ACC112 (cell line): ENCODE measurements around the gene SPEN.
"Not testable (repeated sequence)": the region's sequence is repeated elsewhere in the genome, so short reads cannot be mapped to it uniquely, and the experiment has no call there.

Source experiments
- H2AFZ ChIP-seq: fragments of 200-600 bp; sonication (generic); one replicate; pipeline ENCODE4 v1.6.0; 2017; ENCODE audit warnings: antibody characterized with exemption, low read length; ENCODE audit not compliant: unreplicated experiment
- H3K27ac ChIP-seq: fragments of 200-600 bp; sonication (generic); 2 replicates; pipeline ENCODE4 v1.5.1; 2014; ENCODE audit warnings: low read depth, mild to moderate bottlenecking, antibody characterized with exemption, low read length, moderate library complexity
- H3K27me3 ChIP-seq: fragments of 200-600 bp; sonication (generic); 2 replicates; pipeline ENCODE4 v1.6.1; 2014; ENCODE audit warnings: mild to moderate bottlenecking, antibody characterized with exemption, low read length, moderate library complexity, mixed read lengths; ENCODE audit not compliant: insufficient read depth
- H3K36me3 ChIP-seq: fragments of 200-600 bp; sonication (generic); 2 replicates; pipeline ENCODE4 v1.6.1; 2016; ENCODE audit warnings: mild to moderate bottlenecking, antibody characterized with exemption, low read length, moderate library complexity, mixed read lengths; ENCODE audit not compliant: insufficient read depth
- H3K4me1 ChIP-seq: fragments of 200-600 bp; sonication (generic); one replicate; pipeline ENCODE4 v1.6.1; 2016; ENCODE audit warnings: low read length, mixed read lengths; ENCODE audit not compliant: insufficient read depth, unreplicated experiment, control insufficient read depth
- H3K4me3 ChIP-seq: fragments of 200-600 bp; sonication (generic); 2 replicates; pipeline ENCODE4 v1.5.1; 2014; ENCODE audit warnings: mild to moderate bottlenecking, low read depth, low read length
- H3K79me2 ChIP-seq: fragments of 200-600 bp; sonication (generic); one replicate; pipeline ENCODE4 v1.6.0; 2016; ENCODE audit warnings: low read length; ENCODE audit not compliant: control insufficient read depth, unreplicated experiment, insufficient read depth

SPEN gene

GRCh38 chr1:15847100-15847892 is at the start of gene SPEN:
SPEN (plus strand) TSS chr1:15847707; CDS start chr1:15848068, 361 bp downstream.
- H2AFZ ChIP-seq: peak within 1 kb of the TSS; percentile 92
- H3K4me3 ChIP-seq: peak within 1 kb of the TSS; percentile 88
- peaks cover 54% of the 10 kb centered on the region for H3K79me2 ChIP-seq
- no peaks in the 10 kb centered on the region for H3K36me3 ChIP-seq
- peaks cover 19% of the 10 kb centered on the region for H3K4me1 ChIP-seq
- H3K27ac ChIP-seq: peak within 1 kb of the TSS; percentile 89
- no peaks in the 10 kb centered on the region for H3K27me3 ChIP-seq

GRCh38 chr1:15799004-15799867 is 48.3 kb upstream of the SPEN start:
- H3K4me3 ChIP-seq: peak overlapping the region; percentile 68
- H3K36me3 ChIP-seq: no peaks in the 10 kb centered on the region
- H2AFZ ChIP-seq: peak overlapping the region; percentile 61
- H3K4me1 ChIP-seq: peaks cover 73% of the 10 kb centered on the region
- peak overlapping the region; percentile 97 for H3K27ac ChIP-seq
- no peaks in the 10 kb centered on the region for H3K27me3 ChIP-seq
- H3K79me2 ChIP-seq: no peaks in the 10 kb centered on the region

GRCh38 chr1:15799928-15800835 is 47.3 kb upstream of the SPEN start:
- Histone ChIP-seq H3K36me3 (no peaks in the 10 kb centered on the region), H3K27me3 (no peaks in the 10 kb centered on the region), H3K27ac (peak overlapping the region; percentile 97), H2AFZ (no peak overlapping the region), H3K79me2 (no peaks in the 10 kb centered on the region), H3K4me1 (peaks cover 66% of the 10 kb centered on the region), H3K4me3 (peak overlapping the region; percentile 68)

GRCh38 chr1:15802234-15802965 is 45.1 kb upstream of the SPEN start:
- Histone ChIP-seq H3K27me3 (no peaks in the 10 kb centered on the region), H3K79me2 (no peaks in the 10 kb centered on the region), H2AFZ (no peak overlapping the region), H3K36me3 (no peaks in the 10 kb centered on the region), H3K4me1 (peaks cover 48% of the 10 kb centered on the region), H3K4me3 (no peak overlapping the region), H3K27ac (no peak overlapping the region)

DNA sequence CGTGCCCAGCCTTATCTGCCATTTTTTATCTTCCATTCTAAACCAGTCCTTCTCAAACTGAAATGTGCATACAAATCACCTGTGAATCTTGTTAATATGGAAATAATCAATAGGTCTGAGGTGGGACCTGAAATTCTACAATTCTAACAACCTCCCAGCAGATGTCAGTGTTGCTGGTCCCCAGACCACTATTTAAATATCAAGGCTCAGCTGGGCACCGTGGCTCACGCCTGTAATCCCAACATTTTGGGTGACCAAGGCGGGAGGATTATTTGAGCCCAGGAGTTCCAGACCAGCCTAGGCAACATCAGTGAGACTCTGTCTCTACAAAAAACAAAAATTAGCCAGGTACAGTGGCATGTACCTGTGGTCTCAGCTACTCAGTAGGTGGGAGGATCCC is 44.1 kb upstream of the SPEN start:
- no peaks in the 10 kb centered on the region for H3K27me3 ChIP-seq
- H3K36me3 ChIP-seq: no peaks in the 10 kb centered on the region
- no peaks in the 10 kb centered on the region for H3K79me2 ChIP-seq
- H3K27ac ChIP-seq: no peak overlapping the region
- no peak overlapping the region for H2AFZ ChIP-seq
- H3K4me1 ChIP-seq: peaks cover 39% of the 10 kb centered on the region
- no peak overlapping the region for H3K4me3 ChIP-seq

DNA sequence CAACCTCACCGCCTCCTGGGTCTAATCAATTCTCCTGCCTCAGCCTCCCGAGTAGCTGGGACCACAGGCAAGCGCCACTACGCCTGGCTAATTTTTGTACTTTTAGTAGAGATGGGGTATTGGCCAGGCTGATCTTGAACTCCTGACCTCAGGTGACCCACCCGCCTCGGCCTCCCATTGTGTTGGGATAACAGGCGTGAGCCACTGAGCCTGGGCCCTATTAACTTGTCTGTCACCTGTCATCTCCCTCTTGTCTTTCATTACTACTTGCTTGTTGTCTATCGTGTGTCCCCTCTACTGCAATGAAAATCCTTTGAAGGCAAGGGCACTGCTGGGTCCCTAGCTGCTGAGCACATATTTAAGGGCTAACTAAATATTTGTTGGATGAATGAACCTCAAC is 43.4 kb upstream of the SPEN start:
- Histone ChIP-seq H3K4me3 (no peak overlapping the region), H3K36me3 (no peaks in the 10 kb centered on the region), H3K27ac (no peak overlapping the region), H3K27me3 (no peaks in the 10 kb centered on the region), H2AFZ (no peak overlapping the region), H3K79me2 (no peaks in the 10 kb centered on the region), H3K4me1 (peaks cover 39% of the 10 kb centered on the region)

- Histone ChIP-seq H3K4me1 (peaks cover 10% of the 10 kb centered on the region), H3K27me3 (no peaks in the 10 kb centered on the region), H3K27ac (no peak overlapping the region), H3K4me3 (no peak overlapping the region), H3K79me2 (no peaks in the 10 kb centered on the region), H2AFZ (no peak overlapping the region), H3K36me3 (no peaks in the 10 kb centered on the region)
These were observed 40.4 kb upstream of the SPEN start for GRCh38 chr1:15807121-15807520.

GRCh38 chr1:15807549-15807948 is 40.0 kb upstream of the SPEN start, which contains the start of gene UQCRHL:
UQCRHL (minus strand) TSS chr1:15807649; CDS start chr1:15807649, 0 bp downstream.
- not testable (repeated sequence) for H3K27me3 ChIP-seq, H3K4me3 ChIP-seq, H3K79me2 ChIP-seq, H2AFZ ChIP-seq, H3K27ac ChIP-seq, H3K4me1 ChIP-seq, H3K36me3 ChIP-seq

- Histone ChIP-seq H3K79me2 (no peaks in the 10 kb centered on the region), H3K4me1 (no peaks in the 10 kb centered on the region), H3K4me3 (no peak overlapping the region), H3K27ac (no peak overlapping the region), H3K27me3 (no peaks in the 10 kb centered on the region), H3K36me3 (no peaks in the 10 kb centered on the region), H2AFZ (no peak overlapping the region)
These were observed 38.6 kb upstream of the SPEN start for GRCh38 chr1:15808955-15809354.

GRCh38 chr1:15810073-15810472 is 37.4 kb upstream of the SPEN start:
- Histone ChIP-seq H3K27ac (no peak overlapping the region), H3K4me1 (no peaks in the 10 kb centered on the region), H3K4me3 (no peak overlapping the region), H3K27me3 (no peaks in the 10 kb centered on the region), H3K79me2 (no peaks in the 10 kb centered on the region), H3K36me3 (no peaks in the 10 kb centered on the region), H2AFZ (no peak overlapping the region)
